Stimulated activated CD8-positive, alpha-beta memory T cell treated with anti-CD3 and anti-CD28 coated beads, Interleukin-4, amount 100 ng/mL, for 1 hour (primary cell): ENCODE measurements around the gene HOXA9.

Experiments used
- DNase-seq, 2 donors: peaks; one replicate each; pipeline ENCODE4 v3.0.0-alpha.2; 2020; ENCODE audit warnings: low read depth in 2 of 2, low spot score in 1 of 2

The HOXA9 gene

GRCh38 chr7:27201580-27202017 lies 36.3 kb upstream of the HOXA9 start:
- DNase-seq: no peak

DNA sequence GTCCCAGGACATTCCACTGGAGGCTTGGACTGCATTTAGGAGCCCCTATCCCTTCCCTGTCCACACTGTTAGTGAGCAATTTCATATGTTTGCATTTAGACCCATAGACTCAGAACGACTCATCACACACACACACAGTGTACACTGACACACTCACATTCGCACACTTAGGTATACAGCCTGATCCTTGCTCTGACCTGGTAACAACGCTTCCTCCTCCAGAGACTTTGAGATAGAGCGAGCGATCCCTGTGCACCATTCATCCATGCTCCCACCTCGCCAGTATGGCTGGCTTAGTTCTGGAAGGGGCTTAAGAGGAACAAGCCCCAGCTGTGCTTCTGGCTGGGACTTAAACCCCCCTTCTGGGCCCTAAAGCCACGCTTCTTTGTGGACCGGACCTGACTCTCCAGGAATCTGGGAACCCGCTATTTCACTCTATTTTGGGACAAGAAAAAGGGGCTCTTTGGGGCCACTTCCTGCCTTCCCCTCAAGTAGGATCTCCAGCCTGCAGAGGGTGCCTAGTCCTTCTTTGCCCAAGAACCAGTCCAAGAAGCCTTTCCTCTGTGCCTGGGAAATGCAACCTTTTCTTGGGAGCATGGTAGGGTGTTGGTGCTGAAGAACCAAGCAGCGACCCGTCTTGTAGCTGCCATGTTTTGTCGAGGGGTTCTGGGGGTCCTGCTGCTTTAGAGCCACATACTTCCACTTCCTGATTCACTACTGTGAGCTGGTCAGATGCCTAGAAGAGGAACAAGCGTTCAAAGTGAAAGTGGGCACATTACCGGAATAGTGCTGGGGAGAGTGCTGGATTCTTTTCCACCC lies 35.6 kb upstream of the HOXA9 start:
- DNase-seq: no peak

DNA sequence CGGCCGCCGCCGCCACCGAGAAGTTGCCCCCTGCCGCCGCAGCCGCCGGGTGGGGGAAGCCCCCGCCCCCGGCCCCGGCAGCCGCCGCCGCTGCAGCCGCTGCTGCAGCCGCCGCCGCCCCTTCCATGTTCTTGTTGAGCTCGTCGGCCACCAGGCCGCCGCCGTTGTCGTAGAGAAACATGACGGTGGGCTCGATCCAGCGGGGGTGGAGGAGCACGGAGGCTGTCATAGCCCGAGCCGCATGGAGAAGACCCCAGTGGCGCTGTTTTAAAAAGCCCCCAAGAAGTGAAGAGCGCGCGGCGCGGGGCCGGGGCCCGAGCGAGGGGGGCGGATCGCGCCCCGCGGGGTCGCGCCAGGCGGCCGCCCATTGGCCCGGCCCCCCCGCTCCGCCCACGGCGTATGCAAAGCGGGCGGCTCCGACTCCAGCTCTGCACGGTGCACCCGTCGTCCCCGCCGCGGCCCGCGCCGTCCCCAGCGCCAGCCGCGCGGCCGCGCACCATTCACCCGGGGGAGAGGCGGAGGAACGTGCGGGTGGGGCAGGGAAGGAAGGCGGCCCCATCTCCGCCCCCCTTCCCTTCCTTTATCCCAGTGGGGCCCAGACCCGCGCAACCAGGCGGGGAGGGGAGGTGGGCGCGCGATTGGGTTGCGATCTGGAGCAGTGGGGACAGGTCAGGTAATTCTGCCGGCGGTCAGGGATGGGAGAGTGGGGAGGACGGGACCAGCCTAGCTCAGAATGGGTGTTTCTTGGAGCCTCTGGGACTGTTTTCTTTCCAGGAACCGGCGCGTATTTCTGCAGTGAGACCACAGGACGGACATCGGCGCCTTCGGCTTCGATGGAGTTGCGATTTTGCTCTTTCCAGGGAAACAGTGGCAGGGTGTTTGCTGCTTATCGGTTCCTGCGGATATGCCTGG lies 34.8 kb upstream of the HOXA9 start, which contains the start of gene HOXA13:
Gene HOXA13 (minus strand): TSS at position 243 of the 912 bp plus-strand sequence. CDS start 14 bp downstream, at position 229.
- DNase-seq: no peak

- DNase-seq: no peak
Observed at GRCh38 chr7:27198871-27199801, 33.8 kb upstream of the HOXA9 start.

GRCh38 chr7:27198138-27198841 lies 33.0 kb upstream of the HOXA9 start:
- no peak for DNase-seq

GRCh38 chr7:27197137-27198042 lies 32.1 kb upstream of the HOXA9 start:
- no peak for DNase-seq

- peak; percentile 58 to 75 for DNase-seq
Observed at GRCh38 chr7:27196287-27196767, 31.0 kb upstream of the HOXA9 start.

- DNase-seq: no peak
Observed at GRCh38 chr7:27194686-27195379, 29.5 kb upstream of the HOXA9 start.

DNA sequence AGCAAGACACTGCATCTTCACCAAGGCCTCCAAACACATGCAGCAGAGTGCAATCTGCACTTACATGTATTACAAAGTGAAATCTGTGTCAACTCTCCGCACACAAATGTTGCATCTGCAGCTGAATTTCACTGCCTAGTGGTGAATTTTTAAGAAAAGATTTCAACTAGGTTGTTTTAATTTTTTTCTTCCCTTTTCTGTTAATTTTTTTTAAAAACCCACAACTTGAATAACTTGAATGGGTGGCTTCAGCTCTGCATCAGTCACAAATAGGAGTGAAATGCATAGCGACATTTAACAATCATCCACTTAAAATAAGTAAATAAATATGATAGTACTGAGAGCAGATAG lies 28.6 kb upstream of the HOXA9 start:
- DNase-seq: no peak

GRCh38 chr7:27193335-27194001 lies 28.1 kb upstream of the HOXA9 start:
- DNase-seq: no peak

DNA sequence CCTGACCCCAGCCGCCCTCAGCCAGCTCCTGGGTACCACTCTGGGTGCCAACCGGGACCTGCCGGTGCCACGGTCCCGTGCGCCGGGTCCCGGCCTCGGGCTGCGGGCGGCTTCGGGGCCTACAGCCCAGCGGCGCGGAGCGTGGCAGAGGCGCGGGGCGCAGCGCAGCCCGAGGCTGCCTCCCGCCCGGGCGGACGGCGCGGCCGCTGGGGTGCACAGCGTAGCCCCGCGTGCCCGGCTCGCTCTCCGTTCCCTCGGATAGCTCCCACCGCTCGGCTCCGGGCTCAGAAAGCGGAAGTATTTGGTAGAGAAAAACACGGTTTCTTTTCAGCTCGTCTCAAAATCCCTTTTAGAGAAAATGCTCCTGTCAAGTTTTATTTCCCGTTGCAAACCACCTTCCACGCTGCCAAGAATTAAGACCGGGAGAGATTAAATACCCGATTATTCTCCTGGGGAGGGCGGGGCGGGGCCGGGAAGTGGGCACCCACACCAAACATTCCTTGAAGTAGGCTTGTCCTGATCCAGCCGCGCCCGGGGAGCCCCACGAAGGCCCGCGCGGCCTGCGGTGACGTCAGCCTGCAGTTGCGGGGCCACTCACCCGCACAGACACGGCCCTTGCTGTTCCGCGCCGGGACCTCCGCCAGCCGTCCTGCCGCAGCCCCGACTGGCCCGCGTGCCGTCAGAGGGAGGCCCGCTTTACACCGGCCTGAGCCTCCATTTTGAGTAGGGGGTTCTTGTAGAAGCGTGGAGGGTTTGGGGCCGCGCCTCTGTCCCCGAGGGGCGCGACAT lies 27.4 kb upstream of the HOXA9 start:
- DNase-seq: no peak

DNA sequence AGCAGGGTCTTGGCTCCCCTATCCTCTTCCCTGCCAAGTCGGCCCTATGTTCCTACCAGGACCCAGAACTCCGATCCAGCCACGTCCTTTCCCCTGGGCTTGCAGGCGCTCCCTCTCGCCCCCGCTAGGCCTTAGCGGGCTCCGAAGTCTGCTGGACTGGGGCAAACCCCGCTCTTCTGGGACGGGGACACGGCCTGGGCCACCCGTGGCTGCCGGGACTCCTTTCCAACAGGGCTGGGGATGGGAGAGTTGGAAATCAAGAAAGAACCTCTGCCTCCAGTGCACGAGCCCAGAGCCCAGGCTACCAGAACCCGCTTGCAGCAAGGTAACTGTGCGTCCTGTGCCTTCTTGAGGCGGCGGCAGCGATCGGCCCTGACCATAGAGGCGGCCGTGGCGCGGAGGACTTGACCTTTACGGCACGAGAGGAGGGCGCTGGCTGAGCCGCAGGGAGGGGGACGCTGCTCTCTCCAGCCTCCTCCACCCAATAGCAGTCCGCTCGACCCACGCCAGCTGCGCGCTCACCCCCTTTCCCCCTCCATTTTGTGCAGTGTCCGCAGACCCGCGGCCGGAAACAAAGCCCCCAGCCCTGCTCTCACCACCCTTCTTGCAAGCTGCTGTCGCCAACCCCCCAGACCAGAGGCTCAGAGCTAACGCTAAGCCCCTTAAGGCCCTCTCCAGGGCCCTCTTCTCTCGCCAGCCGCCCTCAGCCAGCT lies 26.7 kb upstream of the HOXA9 start:
- DNase-seq: no peak

GRCh38 chr7:27191161-27191731 lies 25.9 kb upstream of the HOXA9 start:
- DNase-seq: no peak

- DNase-seq: no peak
Observed at GRCh38 chr7:27189997-27190748, 24.8 kb upstream of the HOXA9 start.

- no peak for DNase-seq
Observed at GRCh38 chr7:27189295-27189996, 24.1 kb upstream of the HOXA9 start.
